Measurements from ENCODE around the gene ANKS1A.

- TF ChIP-seq CTCF (IDR thresholded peaks at IDR 0.05) (no peak), POLR2A (IDR thresholded peaks at IDR 0.05) (no peak)
These were observed 151.3 kb downstream of the ANKS1A start for GRCh38 chr6:35040398-35040797.
